Fibroblast of upper back skin (primary cell): ENCODE data around the gene RNF128.
"Not testable (repeated sequence)": the region's sequence is repeated elsewhere in the genome, so short reads cannot be mapped to it uniquely, and the experiment has no call there.

Source experiments
- DNase-seq: peaks from one replicate; pipeline ENCODE4 v3.0.0-alpha.2; 2013

Gene RNF128

GRCh38 chrX:106751407-106751806 lies 24.9 kb downstream of the RNF128 start:
- no peak for DNase-seq

- DNase-seq = peak; percentile 20
These were observed 25.7 kb downstream of the RNF128 start for GRCh38 chrX:106752101-106752678.

GRCh38 chrX:106769288-106769687 lies 42.8 kb downstream of the RNF128 start:
- not testable (repeated sequence) for DNase-seq

GRCh38 chrX:106774981-106775380 lies 48.5 kb downstream of the RNF128 start:
- DNase-seq = no peak

- DNase-seq = no peak
These were observed 53.8 kb downstream of the RNF128 start for GRCh38 chrX:106780264-106780663.

GRCh38 chrX:106780664-106781377 lies 54.3 kb downstream of the RNF128 start:
- DNase-seq = no peak

GRCh38 chrX:106783716-106784115 lies 57.2 kb downstream of the RNF128 start:
- DNase-seq = no peak

GRCh38 chrX:106791495-106791894 lies 65.0 kb downstream of the RNF128 start:
- DNase-seq = peak; percentile 10

GRCh38 chrX:106802063-106802387 lies 75.5 kb downstream of the RNF128 start:
- peak; percentile 22 for DNase-seq

- DNase-seq = peak; percentile 94
These were observed 76.1 kb downstream of the RNF128 start, which contains the start of gene TBC1D8B for GRCh38 chrX:106802388-106803275. TBC1D8B (plus strand) TSS chrX:106802673; CDS start chrX:106802854, 181 bp downstream.

GRCh38 chrX:106811131-106811910 lies 84.8 kb downstream of the RNF128 start:
- DNase-seq = no peak

- DNase-seq = not testable (repeated sequence)
These were observed 86.4 kb downstream of the RNF128 start for GRCh38 chrX:106812930-106813329.

GRCh38 chrX:106814093-106814492 lies 87.6 kb downstream of the RNF128 start:
- DNase-seq = not testable (repeated sequence)
